GM12865 (cell line): ENCODE data around the gene PLPPR1.

Experiments used
- DNase-seq: peaks from one replicate; pipeline ENCODE4 v3.0.0; 2010; ENCODE audit warnings: low read depth
- H3K4me3 ChIP-seq: 2 replicates; pipeline ENCODE4 v1.5.1; 2011; ENCODE audit warnings: mild to moderate bottlenecking, low read depth, low read length, control low read depth
- TF ChIP-seq, protein P1 (sequence below): IDR thresholded peaks from 2 replicates; pipeline ENCODE4 v1.5.1; 2011; ENCODE audit warnings: low read length, control low read depth, low read depth, inconsistent platforms; ENCODE audit not compliant: insufficient read depth; ENCODE audit errors: missing control alignments

PLPPR1 gene

DNA sequence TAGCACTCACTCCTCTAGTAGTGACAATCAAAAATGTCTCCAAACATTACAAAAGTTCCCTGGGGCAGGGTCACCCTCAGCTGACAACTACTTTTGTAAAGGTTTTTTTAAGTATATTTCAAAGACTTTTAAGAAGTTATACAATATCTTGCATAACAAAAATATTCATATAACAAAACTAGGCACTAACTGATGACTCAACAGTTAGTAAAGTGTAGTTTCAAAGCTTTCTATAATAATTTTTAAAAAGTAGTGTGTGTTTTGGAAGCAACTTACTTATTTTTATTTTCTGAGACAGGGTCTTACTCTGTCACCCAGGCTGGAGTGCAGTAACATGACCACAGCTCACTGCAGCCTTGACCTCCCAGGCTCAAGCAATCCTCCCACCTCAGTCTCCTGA lies 271.4 kb downstream of the PLPPR1 start:
- TF ChIP-seq, protein P1, sequence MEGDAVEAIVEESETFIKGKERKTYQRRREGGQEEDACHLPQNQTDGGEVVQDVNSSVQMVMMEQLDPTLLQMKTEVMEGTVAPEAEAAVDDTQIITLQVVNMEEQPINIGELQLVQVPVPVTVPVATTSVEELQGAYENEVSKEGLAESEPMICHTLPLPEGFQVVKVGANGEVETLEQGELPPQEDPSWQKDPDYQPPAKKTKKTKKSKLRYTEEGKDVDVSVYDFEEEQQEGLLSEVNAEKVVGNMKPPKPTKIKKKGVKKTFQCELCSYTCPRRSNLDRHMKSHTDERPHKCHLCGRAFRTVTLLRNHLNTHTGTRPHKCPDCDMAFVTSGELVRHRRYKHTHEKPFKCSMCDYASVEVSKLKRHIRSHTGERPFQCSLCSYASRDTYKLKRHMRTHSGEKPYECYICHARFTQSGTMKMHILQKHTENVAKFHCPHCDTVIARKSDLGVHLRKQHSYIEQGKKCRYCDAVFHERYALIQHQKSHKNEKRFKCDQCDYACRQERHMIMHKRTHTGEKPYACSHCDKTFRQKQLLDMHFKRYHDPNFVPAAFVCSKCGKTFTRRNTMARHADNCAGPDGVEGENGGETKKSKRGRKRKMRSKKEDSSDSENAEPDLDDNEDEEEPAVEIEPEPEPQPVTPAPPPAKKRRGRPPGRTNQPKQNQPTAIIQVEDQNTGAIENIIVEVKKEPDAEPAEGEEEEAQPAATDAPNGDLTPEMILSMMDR = no peak
- H3K4me3 ChIP-seq = no peak overlapping the region
- no peak for DNase-seq

DNA sequence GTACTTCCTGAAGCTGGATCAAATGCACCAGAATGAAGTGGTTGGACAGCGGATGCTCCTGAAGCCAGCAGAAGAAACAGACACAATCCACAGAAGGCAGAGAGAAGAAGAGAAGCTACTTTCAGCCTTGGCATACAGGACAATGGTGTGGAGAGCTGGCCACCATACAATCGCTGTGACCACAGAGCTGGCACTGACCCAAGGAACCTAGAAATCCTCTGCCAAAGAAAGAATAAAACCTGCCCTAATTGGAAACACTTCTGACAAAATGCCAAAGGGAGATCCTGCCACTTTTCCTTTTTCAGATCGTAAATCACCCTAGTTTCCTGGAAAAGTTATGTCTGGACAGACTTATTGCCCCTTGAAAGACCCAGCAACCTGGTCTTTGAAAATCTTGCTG lies 278.5 kb downstream of the PLPPR1 start:
- no peak overlapping the region for H3K4me3 ChIP-seq
- DNase-seq = no peak

DNA sequence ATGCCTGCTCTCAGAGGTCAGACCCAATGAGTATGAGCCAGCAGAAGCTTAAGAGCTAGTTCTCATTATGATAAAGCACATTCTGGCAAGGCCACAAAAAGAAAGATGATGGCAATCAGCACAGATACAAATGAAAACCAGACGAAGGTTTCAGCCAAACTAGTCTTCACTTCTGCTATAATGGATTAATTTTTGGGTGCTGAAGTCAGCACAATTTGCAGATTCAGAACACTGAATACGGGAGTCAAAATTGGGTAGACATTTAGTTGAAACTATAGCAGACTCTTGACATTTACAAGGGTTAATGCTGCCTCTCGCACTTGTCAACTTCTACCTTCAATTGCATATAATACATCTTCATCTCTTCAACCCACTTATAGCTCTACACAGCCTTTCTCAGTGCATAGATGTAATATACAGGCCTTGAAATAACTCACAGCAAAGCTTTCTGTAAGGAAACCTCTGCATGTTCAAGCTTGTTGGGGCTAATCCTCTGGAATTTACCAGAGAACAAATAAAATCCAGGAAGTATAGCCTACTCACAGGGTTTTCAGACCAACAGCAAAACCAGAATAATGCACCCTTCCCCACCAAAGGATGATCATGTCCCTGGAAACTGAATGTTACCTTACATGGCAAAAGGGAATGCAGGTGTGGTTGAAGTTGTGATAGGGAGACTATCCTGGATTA lies 279.1 kb downstream of the PLPPR1 start:
- TF ChIP-seq, protein P1 = no peak
- DNase-seq = no peak

More for the DNA sequence above, 278.5 kb downstream of the PLPPR1 start:
- TF ChIP-seq, protein P1 = no peak

GRCh38 chr9:101309139-101309538 lies 280.6 kb downstream of the PLPPR1 start:
- TF ChIP-seq, protein P1 = no peak
- no peak overlapping the region for H3K4me3 ChIP-seq
- DNase-seq = no peak

More for the DNA sequence above, 279.1 kb downstream of the PLPPR1 start:
- no peak overlapping the region for H3K4me3 ChIP-seq

DNA sequence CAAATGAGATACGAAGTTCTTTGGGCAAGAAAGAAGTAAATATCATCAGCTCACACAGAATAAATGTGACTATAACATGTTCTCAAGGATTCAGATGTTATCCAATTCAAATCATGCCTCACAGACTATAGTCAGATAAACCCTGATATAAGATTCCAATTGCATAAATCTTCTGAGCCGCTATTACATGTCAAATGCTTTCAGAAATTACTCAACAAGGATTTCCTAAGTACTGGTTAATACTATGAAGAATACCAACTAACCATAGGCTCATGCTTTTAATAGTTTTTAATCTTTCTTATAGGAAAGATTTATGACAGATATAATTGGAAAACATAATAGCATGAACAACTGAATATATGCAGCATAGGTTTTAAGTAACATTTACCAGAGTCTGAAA lies 282.7 kb downstream of the PLPPR1 start:
- DNase-seq = no peak

GRCh38 chr9:101311758-101312420 lies 283.4 kb downstream of the PLPPR1 start:
- peak; percentile 80 for DNase-seq
- TF ChIP-seq, protein P1 = peak; percentile 51
- no peak overlapping the region for H3K4me3 ChIP-seq

More for the DNA sequence above, 282.7 kb downstream of the PLPPR1 start:
- TF ChIP-seq, protein P1 = no peak
- H3K4me3 ChIP-seq = no peak overlapping the region
